Transverse colon (tissue), 3 donors: ENCODE measurements around the gene PTPRF.

Source experiments
- CTCF ChIP-seq, 5 experiments: fragments of 200-600 bp in 3 of 5; fragments of 450-650 bp in 2 of 5; sonication (generic) in 3 of 5; IDR thresholded peaks; 1 replicate in 2 of 5; 2 replicates in 3 of 5; pipeline ENCODE4 v1.5.1; 2016 to 2017; ENCODE audit warnings: antibody characterized with exemption in 5 of 5, inconsistent platforms in 3 of 5, mild to moderate bottlenecking in 2 of 5, moderate library complexity in 1 of 5
- EP300 ChIP-seq: sonication (generic); formaldehyde crosslinking; IDR thresholded peaks from one replicate; pipeline ENCODE4 v1.6.1; 2017; ENCODE audit warnings: antibody characterized with exemption, low read depth

GRCh38 chr1:43570277-43570676 lies 39.6 kb downstream of the PTPRF start:
- TF ChIP-seq CTCF (IDR thresholded peaks at IDR 0.05): no peak
- no peak for TF ChIP-seq EP300
